RWPE2 (cell line): ENCODE measurements around the gene HOXB13.

ENCODE experiments used
- ATAC-seq: fragments of 200-7000 bp; cut with Tn5 transposase; 3 replicates; pipeline ENCODE4 v1.9.1; 2021; ENCODE audit warnings: low read depth
- DNase-seq: peaks from one replicate; pipeline ENCODE4 v3.0.0-alpha.2; 2020; ENCODE audit warnings: low spot score
- H3K27ac ChIP-seq: fragments of 450-650 bp; 2 replicates; pipeline ENCODE4 v1.5.1; 2017; ENCODE audit warnings: mild to moderate bottlenecking; ENCODE audit not compliant: poor library complexity, severe bottlenecking
- H3K27me3 ChIP-seq: fragments of 250-450 bp; sonication (Bioruptor Pico); 2 replicates; pipeline ENCODE4 v1.5.1; 2021; ENCODE audit warnings: mild to moderate bottlenecking, moderate library complexity; ENCODE audit not compliant: insufficient read depth, poor library complexity, severe bottlenecking
- H3K36me3 ChIP-seq: fragments of 250-450 bp; sonication (Bioruptor Pico); 2 replicates; pipeline ENCODE4 v1.5.1; 2020; ENCODE audit warnings: low read depth, mild to moderate bottlenecking, moderate library complexity
- H3K4me1 ChIP-seq: fragments of 250-450 bp; sonication (Bioruptor Pico); 2 replicates; pipeline ENCODE4 v1.5.1; 2021; ENCODE audit warnings: mild to moderate bottlenecking, moderate library complexity; ENCODE audit not compliant: insufficient read depth, poor library complexity, severe bottlenecking
- H3K4me3 ChIP-seq: fragments of 250-450 bp; sonication (Bioruptor Pico); 2 replicates; pipeline ENCODE4 v1.5.1; 2021; ENCODE audit warnings: mild to moderate bottlenecking, moderate library complexity; ENCODE audit not compliant: severe bottlenecking
- H3K9me3 ChIP-seq: fragments of 250-450 bp; sonication (Bioruptor Pico); 2 replicates; pipeline ENCODE4 v1.5.1; 2021; ENCODE audit warnings: mild to moderate bottlenecking, moderate library complexity; ENCODE audit not compliant: severe bottlenecking
- CTCF ChIP-seq: fragments of 450-650 bp; IDR thresholded peaks from one replicate; pipeline ENCODE4 v1.5.1; 2017; ENCODE audit warnings: mild to moderate bottlenecking, moderate library complexity; ENCODE audit not compliant: poor library complexity, severe bottlenecking

The HOXB13 gene

GRCh38 chr17:48752399-48753288 is 24.1 kb upstream of the HOXB13 start:
- no peak for ATAC-seq
- no peak for DNase-seq
- no peak overlapping the region for H3K4me3 ChIP-seq
- TF ChIP-seq CTCF: no peak
- H3K27ac ChIP-seq: no peak overlapping the region
- no peaks in the 10 kb centered on the region for H3K4me1 ChIP-seq
- no peaks in the 10 kb centered on the region for H3K36me3 ChIP-seq
- H3K9me3 ChIP-seq: peaks cover 2% of the 10 kb centered on the region
- H3K27me3 ChIP-seq: peaks cover 85% of the 10 kb centered on the region

DNA sequence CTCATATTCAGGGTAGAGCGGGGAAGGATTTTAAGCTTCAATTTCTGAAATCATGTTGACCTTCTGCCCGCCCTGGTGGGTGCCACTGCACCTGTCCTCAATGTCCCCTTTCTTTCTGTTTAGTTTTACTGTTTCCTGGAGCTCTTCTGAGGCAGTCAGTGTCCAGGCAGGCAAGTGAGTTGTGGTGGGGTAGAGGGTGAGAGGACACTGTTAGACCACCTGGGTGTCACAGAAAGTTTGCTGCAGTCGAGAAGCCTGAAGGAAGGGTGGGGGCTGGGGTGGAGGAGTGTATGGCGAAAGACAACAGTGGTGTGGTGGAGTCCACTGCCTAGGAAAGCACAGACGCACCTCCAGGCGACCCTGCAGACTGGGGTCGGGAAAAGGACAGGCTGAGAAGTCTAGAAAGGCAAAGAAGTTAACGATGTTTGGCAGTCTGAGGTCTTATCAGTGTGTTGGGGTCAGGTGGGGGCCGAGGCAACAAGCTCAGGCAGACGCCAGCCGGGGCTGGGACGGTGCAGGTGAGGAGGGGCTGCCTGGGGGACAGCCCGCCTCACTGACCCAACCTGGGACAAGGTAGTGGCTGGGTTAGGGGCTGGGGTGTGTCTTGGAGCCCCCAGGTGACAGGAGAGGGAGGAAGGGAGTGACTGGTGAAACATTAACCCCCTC is 23.3 kb upstream of the HOXB13 start:
- peaks cover 2% of the 10 kb centered on the region for H3K9me3 ChIP-seq
- no peak for TF ChIP-seq CTCF
- peaks cover 86% of the 10 kb centered on the region for H3K27me3 ChIP-seq
- H3K36me3 ChIP-seq: no peaks in the 10 kb centered on the region
- H3K4me3 ChIP-seq: no peak overlapping the region
- no peak overlapping the region for H3K27ac ChIP-seq
- DNase-seq: no peak
- no peak for ATAC-seq
- H3K4me1 ChIP-seq: no peaks in the 10 kb centered on the region

- Histone ChIP-seq H3K4me3 (no peak overlapping the region), H3K36me3 (no peaks in the 10 kb centered on the region), H3K4me1 (no peaks in the 10 kb centered on the region), H3K27ac (no peak overlapping the region), H3K27me3 (peaks cover 93% of the 10 kb centered on the region), H3K9me3 (peaks cover 2% of the 10 kb centered on the region)
- DNase-seq (no peak), ATAC-seq (no peak)
- no peak for TF ChIP-seq CTCF
Observed at GRCh38 chr17:48751172-48751571, 22.6 kb upstream of the HOXB13 start.

DNA sequence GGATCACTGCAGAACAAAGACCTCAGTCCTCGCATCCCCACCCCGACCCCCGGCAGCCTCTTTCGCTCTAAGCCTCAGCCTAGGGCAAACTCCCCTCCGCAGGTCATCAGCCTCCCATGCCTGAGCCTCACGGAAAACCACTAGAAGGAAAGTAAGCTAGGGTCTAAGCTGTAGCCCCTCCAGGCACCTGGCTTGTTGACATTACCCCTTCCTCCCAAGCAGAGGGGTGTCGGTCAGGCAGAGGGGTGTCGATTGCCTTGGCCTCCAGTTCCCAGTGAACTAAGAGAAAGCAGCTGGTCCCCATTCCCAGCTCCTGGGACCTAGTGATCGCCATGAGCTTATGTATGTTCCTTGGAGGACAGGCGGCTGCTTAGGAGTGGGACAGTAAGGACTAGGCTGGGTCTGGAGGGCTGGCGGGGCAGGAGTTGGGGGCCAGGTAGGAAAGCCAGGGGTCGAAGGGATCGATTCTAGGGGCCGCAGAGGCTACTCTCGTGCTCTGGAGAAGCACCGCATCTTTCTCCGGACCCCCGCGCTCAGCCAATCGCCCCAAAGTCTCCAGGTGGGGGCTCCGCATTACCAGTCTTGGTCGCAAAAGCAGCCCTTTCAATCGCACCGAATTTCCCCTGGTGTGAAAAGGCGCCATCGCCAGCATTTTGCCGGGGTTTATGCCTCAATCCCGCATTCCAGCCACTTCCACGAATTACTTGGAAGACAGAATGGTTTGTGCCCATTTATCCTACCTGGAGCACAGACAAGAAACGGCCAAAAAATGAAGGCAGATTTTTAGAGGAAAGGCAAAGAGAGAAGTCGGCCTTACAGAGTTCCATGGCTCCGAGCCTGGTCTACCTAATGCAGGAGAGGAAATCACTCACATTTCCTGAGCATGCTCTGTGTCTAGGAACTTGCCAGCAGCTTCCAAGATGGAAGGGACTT is 21.3 kb upstream of the HOXB13 start:
- Histone ChIP-seq H3K9me3 (no peaks in the 10 kb centered on the region), H3K4me3 (no peak overlapping the region), H3K4me1 (no peaks in the 10 kb centered on the region), H3K36me3 (no peaks in the 10 kb centered on the region), H3K27me3 (peaks cover 100% of the 10 kb centered on the region), H3K27ac (no peak overlapping the region)
- no peak for ATAC-seq
- TF ChIP-seq CTCF: no peak
- DNase-seq: no peak
